Measurements from ENCODE around the gene YBX2. TPM values are rescaled to one million over a fixed set of nuclear protein-coding genes. Genes with fewer than 3 reads are reported as not detected.

Gene YBX2
- total RNA-seq, 1 donor from 2014 or later: not detected

Other genes with a start within 250 kb of the YBX2 start
- gene CLEC10A, start 214.4 kb downstream of the YBX2 start, total RNA-seq: 0.19 TPM in 1 of 2 replicates, not detected in the other
- not detected in 2 replicates for gene ASGR2, start 179.8 kb downstream of the YBX2 start, total RNA-seq
- gene ASGR1, start 115.3 kb downstream of the YBX2 start, total RNA-seq: 0.66 and 0.68 TPM in 2 replicates
- gene DLG4, start 74.8 kb downstream of the YBX2 start, total RNA-seq: 15.0 and 16.0 TPM in 2 replicates
- gene ACADVL, start 74.7 kb downstream of the YBX2 start, total RNA-seq: 273 and 426 TPM in 2 replicates
- gene DVL2, start 60.1 kb downstream of the YBX2 start, total RNA-seq: 69.3 and 76.5 TPM in 2 replicates
- 33.3 and 34.9 TPM in 2 replicates for gene PHF23, start 55.2 kb downstream of the YBX2 start, total RNA-seq
- 172 and 209 TPM in 2 replicates for gene GABARAP, start 52.2 kb downstream of the YBX2 start, total RNA-seq
- gene CTDNEP1, start 42.9 kb downstream of the YBX2 start, total RNA-seq: 17.6 and 35.4 TPM in 2 replicates
- 29.7 and 35.6 TPM in 2 replicates for gene ELP5, start 42.4 kb downstream of the YBX2 start, total RNA-seq
- 3.5 and 8.2 TPM in 2 replicates for gene CLDN7, start 32.2 kb downstream of the YBX2 start, total RNA-seq
- gene SLC2A4, start 12.9 kb downstream of the YBX2 start, total RNA-seq: 0.13 and 0.19 TPM in 2 replicates
- gene EIF5A, start 13.0 kb upstream of the YBX2 start, total RNA-seq: 541 and 738 TPM in 2 replicates
- 33.6 and 40.6 TPM in 2 replicates for gene GPS2, start 20.7 kb upstream of the YBX2 start, total RNA-seq
- 14.2 and 18.9 TPM in 2 replicates for gene NEURL4, start 34.7 kb upstream of the YBX2 start, total RNA-seq
- 0.56 and 2.2 TPM in 2 replicates for gene ACAP1, start 41.9 kb upstream of the YBX2 start, total RNA-seq
- 5.8 and 5.9 TPM in 2 replicates for gene KCTD11, start 57.5 kb upstream of the YBX2 start, total RNA-seq
- not detected in 2 replicates for gene TMEM95, start 60.5 kb upstream of the YBX2 start, total RNA-seq
- gene TNK1, start 86.5 kb upstream of the YBX2 start, total RNA-seq: not detected in 2 replicates
- gene PLSCR3, start 99.9 kb upstream of the YBX2 start, total RNA-seq: 18.6 and 25.4 TPM in 2 replicates
- 55.4 and 82.8 TPM in 2 replicates for gene TMEM256, start 109.5 kb upstream of the YBX2 start, total RNA-seq
- gene NLGN2, start 113.2 kb upstream of the YBX2 start, total RNA-seq: 2.5 and 6.7 TPM in 2 replicates
- not detected in 2 replicates for gene SPEM1, start 125.7 kb upstream of the YBX2 start, total RNA-seq
- not detected in 2 replicates for gene SPEM2, start 131.0 kb upstream of the YBX2 start, total RNA-seq
- gene SPEM3, start 134.2 kb upstream of the YBX2 start, total RNA-seq: not detected in 2 replicates
- gene TMEM102, start 140.8 kb upstream of the YBX2 start, total RNA-seq: 2.4 and 3.2 TPM in 2 replicates
- 0.13 and 0.19 TPM in 2 replicates for gene FGF11, start 144.9 kb upstream of the YBX2 start, total RNA-seq
- 6.6 and 7.6 TPM in 2 replicates for gene CHRNB1, start 150.4 kb upstream of the YBX2 start, total RNA-seq
- gene ZBTB4, start 185.0 kb upstream of the YBX2 start, total RNA-seq: 18.2 and 23.6 TPM in 2 replicates
- gene SLC35G6, start 186.8 kb upstream of the YBX2 start, total RNA-seq: not detected in 2 replicates
- gene POLR2A, start 189.7 kb upstream of the YBX2 start, total RNA-seq: 98.6 and 101 TPM in 2 replicates